GM19455 (cell line): ENCODE results near the gene EMID1.
"Not testable (repeated sequence)": the region's sequence is repeated elsewhere in the genome, so short reads cannot be mapped to it uniquely, and the experiment has no call there.

Experiments used
- ATAC-seq: cut with Tn5 transposase; IDR thresholded peaks from one replicate; pipeline ENCODE4 v1.9.1; 2021; ENCODE audit not compliant: unreplicated experiment

Gene EMID1

DNA sequence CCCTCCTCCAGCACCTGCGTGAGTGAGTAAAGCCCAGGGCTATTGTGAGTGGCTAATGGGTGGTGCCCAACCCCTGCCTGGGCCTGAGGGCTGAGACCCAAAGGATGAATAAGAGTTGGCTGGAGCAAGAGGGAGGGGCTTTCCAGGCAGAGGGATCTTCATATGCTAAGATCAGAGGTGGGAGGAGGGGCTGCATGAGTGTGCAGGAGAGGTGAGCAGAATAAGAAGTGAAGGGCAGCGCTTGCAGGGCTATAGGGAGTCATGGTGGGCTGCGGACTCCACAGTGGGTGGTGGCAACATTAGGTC lies 3.9 kb downstream of the EMID1 start:
- no peak for ATAC-seq

DNA sequence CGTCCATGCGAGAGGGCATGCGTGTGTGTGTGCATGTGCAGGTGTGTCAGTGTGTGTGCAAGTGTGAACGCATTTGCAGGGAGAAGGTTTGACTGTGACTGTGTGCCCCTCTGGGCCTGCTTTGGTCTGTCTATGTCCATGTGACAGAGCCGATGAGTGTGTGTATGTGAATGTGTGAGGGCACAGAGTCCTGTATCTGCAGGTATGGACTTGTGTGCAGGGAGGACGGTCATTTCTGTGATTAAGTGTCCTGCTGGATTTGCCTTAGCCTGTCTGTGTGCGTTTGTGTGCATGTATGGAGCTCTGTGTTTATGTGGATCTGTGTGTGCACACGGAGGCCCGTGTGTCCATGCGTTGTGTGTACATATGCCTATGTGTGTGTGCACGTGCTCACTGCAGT lies 5.4 kb downstream of the EMID1 start:
- ATAC-seq, result no peak

DNA sequence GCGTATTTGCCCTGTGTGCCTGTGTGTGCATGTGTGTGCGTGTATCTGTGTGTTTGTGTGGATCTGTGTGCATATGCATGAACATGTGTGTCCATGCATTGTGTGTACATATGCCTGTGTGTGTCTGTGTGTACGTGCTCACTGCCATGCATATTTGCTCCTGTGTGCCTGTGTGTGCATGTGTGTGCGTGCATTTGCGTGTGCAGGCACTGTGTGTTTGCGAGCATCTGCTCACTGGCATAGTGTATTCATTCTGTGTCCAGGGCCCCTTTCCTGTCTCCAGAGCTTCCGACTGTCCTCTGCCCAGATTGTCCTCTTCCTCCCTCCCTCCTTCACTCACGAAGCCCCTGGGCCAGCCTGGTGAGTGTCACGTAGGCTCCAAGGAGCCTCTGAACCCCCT lies 5.8 kb downstream of the EMID1 start:
- ATAC-seq, result no peak

DNA sequence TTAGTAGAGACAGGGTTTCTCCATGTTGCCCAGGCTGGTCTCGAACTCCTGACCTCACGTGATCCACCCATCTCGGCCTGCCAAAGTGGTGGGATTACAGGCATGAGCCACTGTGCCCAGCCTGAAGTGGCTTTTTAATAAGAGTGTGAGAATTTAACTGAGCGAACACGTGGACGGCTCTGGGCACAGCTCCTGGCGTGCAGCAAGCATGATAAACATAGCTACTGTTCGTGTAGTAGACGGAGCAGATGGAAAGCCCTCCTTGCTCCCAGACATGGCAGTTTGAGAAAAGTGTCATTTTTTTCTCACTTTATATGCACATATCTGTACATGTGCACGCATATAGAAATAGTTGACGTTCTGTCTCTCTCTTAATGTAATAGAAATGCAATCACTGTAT lies 7.0 kb downstream of the EMID1 start:
- no peak for ATAC-seq

DNA sequence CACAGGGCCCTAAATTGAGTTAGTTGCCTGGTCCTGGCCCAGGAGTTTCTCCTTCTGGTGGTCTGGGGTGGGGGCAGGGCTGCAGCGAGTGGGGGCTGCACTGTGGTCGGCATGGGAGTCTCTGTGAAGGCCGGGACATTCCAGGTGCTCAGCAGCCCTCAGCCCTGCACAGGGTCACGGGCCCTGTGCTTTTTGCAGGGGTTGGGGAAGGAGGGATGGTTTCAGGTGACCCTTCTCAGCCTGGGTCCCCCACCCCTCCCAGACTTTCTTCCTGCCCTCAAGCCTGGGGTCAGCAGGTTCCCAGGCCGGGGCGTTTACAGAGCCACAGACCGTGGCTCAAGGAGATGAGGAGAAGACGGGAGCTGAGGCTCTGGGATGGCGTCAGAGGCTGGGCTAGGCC lies 7.8 kb downstream of the EMID1 start:
- ATAC-seq, result no peak

DNA sequence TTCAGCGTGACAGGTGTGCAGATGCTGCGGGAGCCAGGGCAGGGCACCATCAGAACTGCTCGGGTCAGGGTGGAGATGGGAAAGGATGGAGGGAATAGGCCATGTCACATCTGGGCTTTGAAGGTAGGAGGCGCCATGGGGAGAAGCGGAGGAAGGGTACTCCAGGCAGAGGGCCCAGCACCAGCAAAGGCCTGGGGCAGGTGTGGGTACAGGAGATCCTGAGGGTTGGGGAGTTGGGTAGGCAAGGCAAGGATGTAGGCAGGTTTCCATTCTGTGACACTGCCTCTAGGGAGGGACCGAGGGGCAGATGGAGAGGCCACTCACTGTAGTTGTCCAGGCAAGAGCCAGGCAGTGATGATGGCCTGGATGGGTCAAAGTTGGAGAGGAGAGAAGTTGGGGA lies 8.5 kb downstream of the EMID1 start:
- no peak for ATAC-seq

DNA sequence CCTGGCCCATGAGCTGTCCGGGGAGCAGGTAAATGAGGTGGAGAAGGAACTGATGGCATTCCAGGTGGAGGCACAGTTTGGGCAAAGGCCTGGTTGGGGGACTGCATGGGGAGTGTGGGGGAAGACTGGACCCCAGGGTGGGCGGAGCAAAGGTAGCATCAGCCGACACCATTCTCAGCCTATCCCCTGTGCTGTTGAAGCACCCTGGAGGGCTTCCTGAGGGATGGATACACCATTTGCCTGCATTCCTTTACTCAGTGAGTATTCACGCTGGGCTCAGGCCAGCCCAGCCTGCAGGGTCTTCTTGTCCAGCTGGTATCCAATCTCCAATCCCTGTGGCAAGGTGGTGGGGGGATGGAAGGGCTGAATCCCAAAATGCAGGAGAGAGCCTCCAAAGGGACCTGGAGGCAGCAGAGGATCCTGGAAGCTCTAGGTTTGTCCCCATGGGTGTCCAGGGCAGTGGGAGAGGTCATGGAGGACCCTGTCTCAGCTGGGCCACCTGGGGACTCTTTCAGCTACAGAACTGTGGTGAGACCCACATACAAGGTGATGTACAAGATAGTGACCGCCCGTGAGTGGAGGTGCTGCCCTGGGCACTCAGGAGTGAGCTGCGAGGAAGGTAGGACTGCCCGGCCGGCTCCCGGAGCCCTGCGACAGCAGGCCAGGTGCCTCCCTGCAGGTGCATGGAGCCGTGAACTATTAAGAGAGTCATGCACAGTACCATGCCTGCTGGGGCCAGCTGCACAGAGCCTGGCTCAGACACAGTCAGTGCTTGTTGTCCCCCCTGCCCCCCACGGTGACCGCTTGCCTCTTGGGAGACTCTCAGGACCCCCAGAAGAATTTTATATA lies 9.5 kb downstream of the EMID1 start:
- no peak for ATAC-seq

DNA sequence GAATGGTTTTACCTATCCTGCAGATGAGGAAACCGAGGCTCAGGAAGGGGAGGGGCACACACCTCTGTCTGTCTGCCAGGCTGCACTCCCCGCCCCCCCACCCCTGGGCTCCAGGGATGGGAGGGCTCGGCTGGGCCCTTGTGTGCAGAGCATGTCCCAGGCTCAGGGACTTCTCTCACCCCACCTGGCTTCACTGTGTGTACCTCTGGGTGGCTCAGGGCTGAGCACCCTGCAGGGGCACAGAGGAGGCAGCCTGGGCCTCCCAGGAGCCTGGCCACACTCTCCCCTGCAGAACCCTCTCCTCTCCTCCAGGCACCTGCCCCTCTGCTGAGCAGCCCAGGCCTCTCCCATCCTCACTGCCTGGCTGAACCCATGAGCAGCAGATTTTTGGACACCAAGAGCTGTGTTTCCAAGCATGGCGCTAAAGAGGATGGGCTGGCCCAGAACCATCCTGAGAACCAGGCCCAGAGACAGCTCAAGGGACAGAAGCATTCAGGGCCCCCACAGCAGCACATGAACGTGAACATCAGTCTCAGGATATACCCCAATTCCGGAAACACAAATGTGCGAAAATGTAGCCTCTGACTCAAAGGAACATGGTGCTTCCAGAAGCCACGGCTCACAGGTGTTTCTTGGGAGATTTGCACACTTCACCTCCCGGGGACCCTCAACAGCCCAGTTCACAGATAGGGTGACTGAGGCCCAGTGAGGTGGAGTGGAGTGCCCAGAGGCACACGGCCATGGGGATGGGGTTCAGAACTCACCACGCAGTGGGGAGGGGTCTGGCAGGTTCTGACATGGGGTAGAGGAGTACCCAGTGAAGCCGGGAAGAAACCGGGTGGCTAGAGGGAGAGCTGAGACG lies 10.5 kb downstream of the EMID1 start:
- ATAC-seq, result no peak

DNA sequence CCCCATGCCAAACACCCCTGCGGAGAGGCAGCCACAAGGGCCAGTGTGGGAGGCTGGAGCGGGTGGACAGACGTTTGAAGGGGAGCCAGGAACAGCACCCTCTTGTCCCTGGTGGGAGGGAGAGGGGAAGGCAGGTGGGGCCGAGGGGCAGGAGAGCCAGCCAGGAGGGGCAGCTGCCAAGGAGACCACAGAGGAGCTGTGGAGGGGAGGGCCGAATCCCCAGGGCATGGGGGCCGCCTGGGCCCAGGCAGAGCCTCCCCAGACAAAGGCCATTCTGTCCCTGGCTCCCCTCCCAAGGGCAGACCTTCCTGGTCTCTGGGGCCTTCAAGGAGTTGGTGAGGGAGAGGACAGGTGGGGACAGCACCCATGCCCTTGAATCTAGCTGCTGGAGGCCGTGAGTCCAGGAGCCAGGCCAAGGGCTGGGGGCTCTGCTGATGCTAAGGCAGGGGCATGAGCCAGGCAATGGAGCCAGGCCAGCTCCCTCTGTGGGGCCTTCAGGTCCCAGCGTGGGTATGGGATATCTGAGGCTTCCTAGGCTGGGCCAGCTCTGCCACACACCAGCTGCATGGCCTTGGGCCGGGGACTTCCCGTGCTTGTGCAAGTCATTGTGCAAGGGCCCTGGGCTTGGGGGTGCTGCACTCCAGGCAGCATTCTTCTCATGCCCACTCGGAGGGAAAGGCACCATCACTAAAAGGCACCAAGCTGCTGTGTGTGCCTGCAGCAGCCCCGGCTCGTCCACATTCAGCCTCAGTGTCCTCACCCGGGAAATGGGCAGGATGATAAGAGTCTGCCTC lies 11.4 kb downstream of the EMID1 start:
- ATAC-seq, result no peak

DNA sequence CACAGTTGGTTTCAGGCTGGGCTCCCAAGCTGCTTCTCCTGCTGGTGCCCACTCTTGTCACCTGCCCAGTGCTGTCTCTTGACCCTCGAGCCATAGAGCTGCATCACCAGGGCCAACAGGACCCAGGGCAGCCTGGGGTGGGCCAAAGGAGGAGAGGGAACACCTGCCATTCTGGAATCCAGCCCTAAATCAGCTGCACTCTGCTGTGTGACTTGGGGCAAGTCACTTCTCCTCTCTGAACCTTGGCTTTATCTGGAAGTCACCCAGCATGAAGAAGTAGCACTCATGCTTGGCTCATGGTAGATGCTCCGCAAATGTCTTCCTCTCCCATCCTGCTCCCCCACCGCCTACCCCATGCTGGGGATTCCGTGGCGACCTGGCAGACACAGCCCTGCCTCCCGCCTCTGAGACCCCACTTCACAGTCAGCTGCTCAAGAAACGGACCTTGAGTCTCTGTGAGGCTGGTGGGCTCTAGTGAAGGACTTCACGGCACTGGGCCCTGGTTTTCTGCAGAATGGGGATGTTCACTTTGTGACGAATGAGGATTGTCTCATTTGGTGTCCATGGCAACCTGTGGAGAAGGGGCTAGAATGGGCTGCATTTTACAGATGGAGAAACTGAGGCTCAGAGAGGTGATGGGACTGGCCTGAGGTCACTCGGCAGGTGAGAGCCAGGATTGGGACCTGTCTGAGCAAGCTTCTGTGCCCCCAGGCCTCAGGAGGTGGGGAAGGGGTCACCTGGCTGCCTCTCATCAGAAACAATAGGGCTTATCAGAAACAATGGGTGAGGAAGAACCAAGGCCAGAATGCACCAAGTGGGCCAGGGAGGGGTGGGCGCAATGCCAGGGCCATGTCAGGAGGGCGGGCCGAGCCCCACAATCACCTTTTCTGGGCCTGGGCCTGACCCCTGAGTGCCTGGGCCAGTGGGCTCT lies 12.4 kb downstream of the EMID1 start:
- ATAC-seq, result no peak

DNA sequence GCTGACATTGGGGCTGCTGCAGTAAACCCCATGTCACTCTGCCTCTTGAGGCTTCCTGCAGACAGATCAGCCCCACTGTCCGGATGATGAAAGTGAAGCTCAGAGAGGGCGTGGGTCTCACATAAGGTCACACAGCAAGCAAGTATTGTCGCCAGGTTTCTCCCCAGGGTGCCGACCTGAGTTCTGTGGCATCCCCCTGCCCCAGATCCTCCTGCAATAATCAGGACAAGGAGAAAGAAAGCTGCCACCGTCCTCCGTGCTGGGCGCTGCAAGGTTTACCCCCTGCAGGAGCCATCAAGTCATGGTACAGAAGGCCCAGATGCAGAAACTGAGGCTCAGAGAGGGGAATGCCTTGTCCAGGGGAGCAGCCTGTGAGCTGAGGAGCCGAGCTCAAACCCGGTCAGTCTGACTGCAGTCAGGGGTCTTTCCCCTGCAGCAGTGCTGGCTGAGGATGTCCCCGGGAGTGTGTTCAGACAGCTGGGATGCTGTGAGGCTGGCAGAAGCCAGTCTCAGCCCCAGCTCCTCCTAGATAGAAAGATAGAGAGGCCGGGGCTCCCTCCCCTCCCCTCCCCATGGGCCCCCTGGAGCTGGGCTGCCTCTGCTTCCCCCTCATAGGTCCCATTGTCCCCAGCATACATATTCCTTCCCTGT lies 13.2 kb downstream of the EMID1 start:
- ATAC-seq, result no peak

DNA sequence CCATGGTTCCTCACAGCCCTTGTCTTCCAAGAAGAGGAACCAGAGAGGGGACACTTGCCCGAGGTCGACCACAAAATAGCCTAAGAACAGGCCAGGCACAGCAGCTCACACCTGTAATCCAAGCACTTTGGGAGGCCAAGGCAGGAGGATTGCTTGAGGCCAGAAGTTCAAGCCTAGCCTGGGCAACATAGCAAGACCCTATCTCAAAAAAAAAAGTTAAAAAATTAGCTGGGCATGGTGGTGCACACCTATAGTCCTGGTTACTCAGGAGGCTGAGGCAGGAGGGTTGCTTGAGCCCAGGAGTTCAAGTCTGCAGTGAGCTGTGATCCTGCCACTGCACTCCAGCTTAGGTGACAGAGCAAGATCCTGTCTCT lies 13.7 kb downstream of the EMID1 start:
- ATAC-seq, result not testable (repeated sequence)

DNA sequence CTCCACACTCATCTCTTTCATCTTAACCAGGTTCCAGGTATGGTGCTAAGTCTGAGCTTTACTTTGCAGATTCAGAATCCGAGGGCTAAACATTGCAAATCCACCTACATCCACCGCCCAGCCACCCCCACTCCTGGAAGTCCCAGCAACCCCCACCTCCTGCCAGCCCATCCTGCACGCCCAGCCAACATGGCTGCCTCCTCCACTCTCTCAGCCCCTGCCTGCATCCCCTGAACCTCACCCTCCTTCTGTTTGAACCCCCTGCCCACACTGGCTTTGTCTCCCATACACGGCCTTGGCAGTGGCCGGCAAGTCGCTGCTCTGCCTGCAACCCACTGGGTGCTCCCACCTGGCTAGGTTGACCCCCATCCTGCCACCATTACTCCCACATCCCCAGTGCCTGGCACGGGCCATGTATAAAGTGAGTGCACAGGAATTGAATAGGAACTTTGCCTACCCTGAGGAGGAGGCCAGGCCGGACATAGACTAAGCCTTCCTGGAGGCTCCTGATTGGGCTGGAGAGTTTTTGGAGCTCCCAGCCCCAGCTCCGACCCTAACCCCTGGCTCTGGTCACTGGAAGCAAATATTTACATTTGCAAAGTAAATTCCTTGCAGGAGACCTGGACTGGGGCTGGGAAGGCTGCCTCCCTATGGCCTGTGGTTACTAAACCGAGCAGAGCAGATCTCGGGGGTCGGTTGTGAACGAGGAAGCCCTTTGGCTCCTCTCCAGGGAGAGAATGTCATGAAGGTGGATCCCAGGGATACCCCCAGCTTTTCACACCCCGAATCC lies 14.4 kb downstream of the EMID1 start:
- ATAC-seq, result no peak

DNA sequence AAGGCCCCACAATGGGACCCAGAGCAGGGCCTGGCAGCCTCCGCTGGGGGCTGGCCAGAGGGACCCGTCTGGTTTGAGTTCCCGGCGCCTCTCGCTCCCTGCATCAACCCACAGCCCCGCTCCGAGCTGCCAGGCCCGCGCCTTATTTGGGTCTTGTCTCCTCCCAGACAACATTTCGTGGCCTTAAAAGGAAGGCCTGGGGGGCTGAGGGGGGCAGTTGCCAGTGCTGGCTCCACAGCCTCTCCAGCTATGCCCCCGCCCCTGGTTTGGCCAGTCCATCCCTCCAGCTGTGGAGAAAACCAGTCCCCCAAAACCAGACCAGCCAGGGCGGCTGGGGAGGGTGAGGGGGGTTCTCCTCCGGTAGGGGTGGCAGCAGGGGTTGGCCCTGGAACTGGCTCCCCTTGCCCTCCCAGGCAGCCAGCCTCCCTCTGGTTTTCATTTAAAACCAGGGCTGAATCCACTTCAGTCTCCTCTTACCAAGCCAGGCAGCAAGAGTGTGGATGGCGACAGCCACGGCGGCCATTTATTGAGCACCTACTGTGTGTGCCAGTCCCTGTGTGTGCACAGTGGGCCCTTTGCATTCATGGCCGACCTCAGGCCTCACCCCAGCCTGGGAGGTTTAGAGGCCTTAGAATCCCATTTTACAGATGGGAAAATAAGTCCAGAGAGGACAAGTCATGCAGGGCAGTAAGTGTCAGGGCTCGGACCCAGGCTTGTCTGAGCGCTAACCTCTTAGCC lies 18.6 kb downstream of the EMID1 start:
- ATAC-seq, result no peak

DNA sequence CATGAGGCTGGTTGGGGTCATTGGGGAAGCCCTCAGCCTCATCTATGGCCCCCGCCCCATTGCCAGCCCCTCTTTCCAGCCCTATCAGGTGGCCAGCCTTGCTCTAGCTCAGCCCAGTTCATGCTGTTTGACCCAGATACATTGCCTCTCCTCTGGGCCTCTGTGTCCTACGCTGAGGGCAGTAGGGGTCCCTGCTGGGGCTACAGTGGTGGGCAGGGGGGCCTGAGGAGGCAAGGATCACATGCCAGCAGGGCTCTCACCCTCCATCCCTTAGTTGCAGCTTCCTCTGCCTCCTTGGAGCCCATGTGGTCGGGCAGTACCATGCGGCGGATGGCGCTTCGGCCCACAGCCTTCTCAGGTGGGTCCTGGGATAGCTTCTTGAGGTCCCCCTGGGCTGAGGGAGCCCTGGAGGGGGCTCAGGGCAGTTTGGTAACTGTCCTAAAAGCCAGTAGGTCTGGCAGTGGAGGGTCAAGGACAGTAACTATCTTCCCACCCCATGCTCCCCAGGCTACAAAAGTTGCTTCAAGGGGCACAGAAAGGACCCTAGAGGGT lies 19.2 kb downstream of the EMID1 start:
- no peak for ATAC-seq

DNA sequence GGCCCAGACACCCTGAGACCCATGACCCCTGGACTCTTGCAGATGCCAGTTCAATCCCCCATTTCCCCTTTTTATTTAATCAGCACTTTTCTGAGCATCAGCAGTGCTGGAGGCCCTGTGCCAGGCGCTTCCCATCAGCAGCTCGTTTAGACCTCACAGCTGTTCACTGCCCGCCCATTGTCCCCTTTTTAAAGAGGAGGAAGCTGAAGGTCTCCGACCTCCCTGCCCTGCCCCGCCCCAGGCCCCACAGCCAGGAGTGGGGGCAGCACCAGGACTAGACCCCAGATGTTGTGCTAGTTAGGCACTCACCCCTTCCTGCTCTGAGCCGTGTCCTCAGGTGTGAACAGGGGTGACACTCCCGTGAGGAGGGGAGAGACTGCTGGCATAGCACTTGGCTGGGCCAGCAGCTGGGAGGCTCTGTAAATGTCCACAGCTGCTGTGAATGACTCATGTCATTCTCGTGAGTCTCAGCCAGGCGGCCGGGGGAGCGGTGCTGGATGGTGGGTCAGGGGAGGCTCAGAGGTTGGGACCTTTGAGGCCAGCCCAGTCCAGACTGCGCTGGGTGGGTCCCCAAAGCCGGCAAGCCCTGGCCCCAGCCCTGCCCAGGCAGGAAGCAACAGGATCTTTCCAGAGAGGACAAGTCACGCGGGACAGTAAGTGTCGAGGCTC lies 19.9 kb downstream of the EMID1 start:
- ATAC-seq, result no peak

DNA sequence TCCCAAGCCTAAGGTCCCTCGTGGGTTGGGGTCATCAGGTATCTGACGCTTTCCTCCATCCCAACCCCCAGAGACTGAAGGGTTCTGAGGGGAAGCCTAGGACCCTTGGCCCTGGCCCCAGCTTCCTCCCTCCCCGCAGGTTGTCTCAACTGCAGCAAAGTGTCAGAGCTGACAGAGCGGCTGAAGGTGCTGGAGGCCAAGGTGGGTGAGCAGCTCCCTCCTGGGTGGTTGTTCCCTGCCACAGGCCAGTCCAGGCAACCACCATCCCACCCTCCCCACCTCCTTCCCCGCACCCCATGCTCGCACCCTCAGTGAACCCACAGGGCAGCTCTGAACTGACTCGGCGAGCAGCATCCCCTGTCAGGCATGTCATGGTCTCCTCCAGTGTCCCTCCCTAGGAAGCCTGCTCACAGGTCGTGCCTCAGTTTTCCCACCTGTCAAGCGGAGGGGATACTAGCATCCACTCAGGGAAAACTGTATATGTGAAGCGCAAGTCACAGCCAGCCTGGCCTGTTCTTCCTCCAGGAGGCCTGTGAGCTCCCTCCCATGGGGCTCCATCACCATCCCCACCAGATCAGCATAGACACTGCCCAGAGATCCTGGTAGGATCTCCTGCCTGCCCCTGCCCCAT lies 20.8 kb downstream of the EMID1 start:
- no peak for ATAC-seq
